SK-N-DZ (cell line): ENCODE data around the gene STING1. TPM values are rescaled to one million over a fixed set of nuclear protein-coding genes. Genes with fewer than 3 reads are reported as not detected.
A peak's percentile ranks its signal among the peaks of the same experiment; 100 is the strongest.
"Not testable (repeated sequence)": the region's sequence is repeated elsewhere in the genome, so short reads cannot be mapped to it uniquely, and the experiment has no call there.

Experiments used
- DNase-seq: peaks from one replicate; pipeline ENCODE4 v3.0.0-alpha.2; 2015; ENCODE audit warnings: low spot score
- polyA plus RNA-seq, 2 experiments: library from polyadenylated mRNA; depleted of rRNA; stranded (reverse); fragments of >200 nt; gene quantifications; 2 replicates each; pipeline ENCODE4 v1.2.3, GENCODE V29; 2014

The STING1 gene
- polyA plus RNA-seq (2014; cell fraction: cytosol; rRNA removed) = 0.09 TPM in 1 of 2 replicates, not detected in the other
- 0.68 TPM in 1 of 2 replicates, not detected in the other for polyA plus RNA-seq (2014; cell fraction: nucleus; rRNA removed)

- DNase-seq = no peak
These were observed at the start of gene STING1 for GRCh38 chr5:139482050-139482889. Gene STING1, minus strand, starts transcription at chr5:139482758. Its CDS starts 1,054 bp downstream, at chr5:139481704.

DNA sequence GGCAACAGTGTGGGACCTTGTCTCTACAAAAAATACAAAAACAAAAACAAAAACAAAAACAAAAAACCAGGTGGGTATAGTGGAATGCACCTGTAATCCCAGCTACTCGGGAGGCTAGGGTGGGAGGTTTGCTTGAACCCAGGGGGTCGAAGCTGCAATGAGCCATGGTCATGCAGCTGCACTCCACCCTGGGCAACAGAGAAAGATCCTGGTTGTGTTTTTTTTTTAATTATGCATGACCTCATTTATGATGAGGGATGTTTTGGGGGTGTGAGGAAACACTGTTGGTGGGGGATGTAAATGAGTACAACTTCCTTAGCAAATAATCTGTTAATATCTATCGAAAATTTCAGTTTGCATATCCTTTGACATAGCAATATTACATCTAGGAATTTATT lies 49.2 kb upstream of the STING1 start:
- DNase-seq = no peak

GRCh38 chr5:139530079-139530478 lies 47.5 kb upstream of the STING1 start:
- not testable (repeated sequence) for DNase-seq

DNA sequence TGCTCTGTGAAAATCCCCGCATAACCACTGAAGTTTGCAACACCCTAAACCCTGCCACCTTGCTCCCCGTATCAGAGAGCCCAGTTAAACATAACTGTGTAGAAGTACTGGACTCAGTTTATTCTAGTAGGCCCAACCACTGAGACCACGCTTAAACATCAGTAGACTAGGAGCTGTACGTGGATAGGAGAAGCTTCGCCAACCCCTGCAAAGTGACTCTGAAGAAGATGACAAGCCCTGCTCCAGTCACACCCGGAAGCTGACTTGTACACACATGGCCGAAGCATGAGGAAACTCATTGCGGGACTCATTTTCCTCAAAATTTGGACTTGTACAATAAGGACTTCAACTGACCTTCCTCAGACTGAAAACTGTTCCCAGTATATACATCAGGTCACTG lies 46.1 kb upstream of the STING1 start:
- DNase-seq = not testable (repeated sequence)

DNA sequence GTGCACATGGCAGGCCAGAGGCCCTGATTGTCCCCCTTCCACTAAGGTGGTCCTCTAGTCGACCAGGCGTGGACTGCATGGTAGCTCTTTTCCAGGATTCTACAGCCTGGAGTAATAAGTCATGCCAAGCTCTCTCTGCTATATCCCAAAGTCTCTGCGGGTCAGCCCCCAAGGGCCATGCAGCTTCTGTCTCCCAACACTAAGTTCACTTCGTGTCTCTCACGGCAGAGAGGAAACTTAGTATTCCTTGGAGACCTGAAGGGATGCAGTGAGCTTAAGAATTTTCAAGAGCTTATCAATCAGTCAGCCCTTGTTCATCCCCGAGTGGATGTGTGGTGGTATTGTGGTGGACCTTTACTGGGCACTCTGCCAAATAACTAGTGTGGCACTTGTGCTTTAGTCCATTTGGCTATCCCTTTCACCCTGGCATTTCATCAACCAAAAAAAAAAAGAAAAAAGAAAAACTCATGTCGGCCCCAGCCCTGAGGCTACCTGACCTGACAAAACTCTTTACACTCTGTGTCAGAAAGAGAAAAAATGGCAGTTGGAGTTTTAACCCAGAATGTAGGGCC lies 45.4 kb upstream of the STING1 start:
- not testable (repeated sequence) for DNase-seq

DNA sequence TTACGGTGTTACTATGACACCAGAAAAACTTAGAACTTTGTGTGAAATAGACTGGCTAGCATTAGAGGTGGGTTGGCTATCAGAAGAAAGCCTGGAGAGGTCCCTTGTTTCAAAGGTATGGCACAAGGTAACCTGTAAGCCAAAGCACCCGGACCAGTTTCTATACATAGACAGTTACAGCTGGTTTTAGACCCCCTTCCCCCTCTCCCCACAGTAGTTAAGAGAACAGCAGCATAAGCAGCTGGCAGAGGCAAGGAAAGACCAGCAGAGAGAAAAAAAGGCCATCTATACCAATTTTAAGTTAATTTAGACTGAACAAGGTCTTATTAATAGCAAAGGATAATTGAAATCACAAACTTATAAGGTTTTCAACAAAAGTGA lies 44.5 kb upstream of the STING1 start:
- DNase-seq = not testable (repeated sequence)

DNA sequence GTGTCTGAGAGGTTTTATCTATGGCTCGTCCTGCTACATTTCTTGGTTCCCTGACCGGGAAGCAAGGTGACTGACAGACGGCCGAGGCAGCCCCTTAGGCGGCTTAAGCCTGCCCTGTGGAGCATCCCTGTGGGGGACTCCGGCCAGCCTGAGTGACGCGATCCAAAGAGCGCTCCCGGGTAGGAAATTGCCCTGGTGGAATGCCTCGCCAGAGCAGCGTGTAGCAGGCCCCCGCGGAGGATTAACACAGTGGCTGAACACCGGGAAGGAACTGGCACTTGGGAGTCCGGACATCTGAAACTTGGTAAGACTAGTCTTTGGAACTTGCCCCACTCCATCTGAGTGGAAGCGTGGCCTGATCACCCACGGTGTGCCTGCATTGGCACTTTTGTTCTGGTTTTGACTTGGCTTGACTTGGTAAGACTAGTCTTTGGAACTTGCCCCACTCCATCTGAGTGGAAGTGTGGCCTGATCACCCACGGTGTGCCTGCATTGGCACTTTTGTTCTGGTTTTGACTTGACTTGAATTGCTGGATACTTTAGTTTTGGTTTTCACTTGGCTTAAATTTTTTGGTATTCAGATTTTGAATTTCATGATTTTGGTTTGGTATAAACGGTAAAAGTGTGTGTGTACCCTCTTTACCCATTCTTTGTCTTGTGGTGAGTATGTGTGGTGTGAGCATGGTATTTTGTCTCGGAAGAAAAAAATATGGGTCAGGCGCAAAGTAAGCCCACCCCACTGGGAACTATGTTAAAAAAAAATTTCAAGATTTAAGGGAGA lies 43.9 kb upstream of the STING1 start:
- not testable (repeated sequence) for DNase-seq

DNA sequence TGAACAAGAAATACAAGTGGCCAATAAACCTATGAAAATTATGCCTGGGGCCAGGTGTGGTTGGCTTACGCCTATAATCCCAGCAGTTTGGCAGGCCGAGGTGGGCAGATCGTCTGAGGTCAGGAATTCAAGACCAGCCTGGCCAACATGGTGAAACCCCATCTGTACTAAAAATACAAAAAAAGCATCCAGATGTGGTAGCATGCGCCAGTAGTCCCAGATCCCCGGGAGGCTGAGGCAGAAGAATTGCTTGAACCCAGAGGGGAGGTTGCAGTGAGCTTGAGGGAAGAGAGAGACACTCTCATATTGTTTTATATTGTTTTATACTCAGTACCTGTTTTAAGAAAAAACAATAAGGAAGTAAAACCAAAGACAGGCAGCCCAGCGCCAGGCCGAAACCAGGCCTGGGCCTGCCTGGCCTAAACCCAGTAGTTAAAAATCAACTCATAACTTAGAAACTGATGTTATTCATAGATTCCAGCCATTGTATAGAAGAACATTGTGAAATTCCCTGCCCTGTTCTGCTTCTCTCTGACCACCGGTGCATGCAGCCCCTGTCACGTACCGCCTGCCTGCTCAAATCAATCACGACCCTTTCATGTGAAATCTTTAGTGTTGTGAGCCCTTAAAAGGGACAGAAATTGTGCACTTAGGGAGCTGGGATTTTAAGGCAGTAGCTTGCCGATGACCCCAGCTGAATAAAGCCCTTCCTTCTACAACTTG lies 43.2 kb upstream of the STING1 start:
- DNase-seq = not testable (repeated sequence)

GRCh38 chr5:139524940-139525585 lies 42.5 kb upstream of the STING1 start:
- no peak for DNase-seq

DNA sequence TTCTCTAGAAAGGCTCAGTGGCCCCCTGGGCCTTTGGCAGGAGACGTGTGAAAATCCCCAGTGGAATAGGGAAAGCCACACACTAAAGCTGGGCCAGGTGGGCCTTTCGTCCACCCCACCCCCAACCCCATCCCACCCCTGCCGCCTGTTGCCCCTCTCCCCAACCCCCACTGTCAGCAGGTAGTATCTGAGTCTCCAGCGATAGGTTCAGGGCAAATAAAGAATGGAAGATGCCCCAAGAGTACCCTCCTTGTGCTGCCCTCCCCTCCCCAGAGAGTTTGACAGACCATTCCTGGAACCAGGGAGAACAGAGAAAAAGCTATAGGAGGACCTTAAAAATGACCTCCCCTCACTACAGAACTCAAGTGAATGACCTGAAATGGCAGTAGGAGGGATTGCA lies 41.9 kb upstream of the STING1 start:
- no peak for DNase-seq

- DNase-seq = no peak
These were observed 41.3 kb upstream of the STING1 start for GRCh38 chr5:139523635-139524445.

GRCh38 chr5:139517683-139518564 lies 35.4 kb upstream of the STING1 start:
- peak; percentile 74 for DNase-seq

- no peak for DNase-seq
These were observed 31.9 kb upstream of the STING1 start for GRCh38 chr5:139514486-139514856.

GRCh38 chr5:139513852-139514485 lies 31.4 kb upstream of the STING1 start:
- DNase-seq = no peak

- peak; percentile 80 for DNase-seq
These were observed 30.9 kb upstream of the STING1 start for GRCh38 chr5:139513434-139513833.

- DNase-seq = no peak
These were observed 30.3 kb upstream of the STING1 start for GRCh38 chr5:139512786-139513390.

DNA sequence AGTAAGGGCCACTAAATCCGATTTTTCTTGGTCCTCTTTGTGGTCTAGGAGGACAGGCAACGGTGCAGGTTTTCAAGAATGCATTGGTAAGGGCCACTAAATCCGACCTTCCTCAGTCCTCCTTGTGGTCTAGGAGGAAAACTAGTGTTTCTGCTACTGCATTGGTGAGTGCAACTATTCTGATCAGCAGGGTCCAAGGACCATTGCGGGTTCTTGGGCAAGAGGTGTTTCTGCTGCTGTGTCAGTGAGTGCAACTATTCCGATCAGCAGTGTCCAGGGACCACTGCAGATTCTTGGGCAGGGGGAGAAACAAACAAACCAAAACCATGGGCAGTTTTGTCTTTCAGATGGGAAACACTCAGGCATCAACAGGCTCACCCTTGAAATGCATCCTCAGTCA lies 22.2 kb upstream of the STING1 start:
- DNase-seq = not testable (repeated sequence)

DNA sequence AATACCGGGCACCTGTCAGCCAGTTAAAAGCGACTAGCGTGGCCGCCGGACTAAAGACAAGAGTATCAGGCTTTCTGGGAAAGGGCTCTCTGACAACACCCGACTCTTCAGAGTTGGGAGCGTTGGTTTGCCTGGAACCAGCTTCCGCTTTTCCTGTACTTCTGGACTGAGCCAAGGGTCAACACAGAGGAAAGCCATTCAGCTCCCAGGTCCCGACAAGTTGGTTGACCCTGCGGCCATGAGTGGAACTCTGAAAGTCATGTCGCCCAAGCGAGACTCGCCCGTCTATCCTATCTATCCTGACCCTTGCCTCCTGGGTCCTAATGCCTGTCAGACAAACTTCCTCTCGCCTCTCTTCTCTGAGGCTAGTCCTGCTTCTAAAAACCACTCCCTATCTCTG lies 21.3 kb upstream of the STING1 start:
- DNase-seq = not testable (repeated sequence)
